ENCODE results near the gene MAGI2. TPM values are rescaled to one million over a fixed set of nuclear protein-coding genes. Genes with fewer than 3 reads are reported as not detected.

MAGI2 gene
- total RNA-seq, 1 donor from 2014 or later = 6.9 TPM

DNA sequence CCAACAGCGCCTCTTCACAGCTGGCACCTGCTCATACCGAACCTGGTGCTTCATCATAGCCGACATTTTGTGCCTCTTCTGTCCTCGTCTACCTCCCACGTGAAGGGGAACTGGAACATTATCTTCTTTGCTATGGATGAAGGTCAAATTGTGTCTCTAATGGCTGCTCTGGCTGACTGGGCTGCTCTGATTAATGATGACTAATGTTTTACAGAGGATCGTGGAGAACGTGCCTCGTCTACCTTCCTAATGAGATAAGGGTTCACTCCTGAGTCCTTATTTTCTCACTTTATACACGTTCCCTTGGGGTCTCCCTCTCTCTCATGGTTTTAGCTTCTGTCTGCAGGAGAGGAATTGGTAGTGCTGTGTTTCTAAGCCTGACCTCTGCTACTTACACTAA is 1234.6 kb downstream of the MAGI2 start:
- DNase-seq (ENCODE audit: extremely low spot score in 2 of 2) = no peak
- Histone ChIP-seq H3K4me3 (no peak overlapping the region), H3K36me3 (no peaks in the 10 kb centered on the region), H3K27ac (no peak overlapping the region), H3K4me1 (no peaks in the 10 kb centered on the region), H3K9me3 (no peaks in the 10 kb centered on the region), H3K27me3 (no peaks in the 10 kb centered on the region)
- intact Hi-C loops (cut with DNase I) = loop anchor here (10.0 kb wide), 1 partner anchor 74 kb away; no protein-coding TSS in a partner anchor
- TF ChIP-seq, protein P1, sequence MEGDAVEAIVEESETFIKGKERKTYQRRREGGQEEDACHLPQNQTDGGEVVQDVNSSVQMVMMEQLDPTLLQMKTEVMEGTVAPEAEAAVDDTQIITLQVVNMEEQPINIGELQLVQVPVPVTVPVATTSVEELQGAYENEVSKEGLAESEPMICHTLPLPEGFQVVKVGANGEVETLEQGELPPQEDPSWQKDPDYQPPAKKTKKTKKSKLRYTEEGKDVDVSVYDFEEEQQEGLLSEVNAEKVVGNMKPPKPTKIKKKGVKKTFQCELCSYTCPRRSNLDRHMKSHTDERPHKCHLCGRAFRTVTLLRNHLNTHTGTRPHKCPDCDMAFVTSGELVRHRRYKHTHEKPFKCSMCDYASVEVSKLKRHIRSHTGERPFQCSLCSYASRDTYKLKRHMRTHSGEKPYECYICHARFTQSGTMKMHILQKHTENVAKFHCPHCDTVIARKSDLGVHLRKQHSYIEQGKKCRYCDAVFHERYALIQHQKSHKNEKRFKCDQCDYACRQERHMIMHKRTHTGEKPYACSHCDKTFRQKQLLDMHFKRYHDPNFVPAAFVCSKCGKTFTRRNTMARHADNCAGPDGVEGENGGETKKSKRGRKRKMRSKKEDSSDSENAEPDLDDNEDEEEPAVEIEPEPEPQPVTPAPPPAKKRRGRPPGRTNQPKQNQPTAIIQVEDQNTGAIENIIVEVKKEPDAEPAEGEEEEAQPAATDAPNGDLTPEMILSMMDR (IDR thresholded peaks at IDR 0.05) = no peak
- TF ChIP-seq POLR2A (IDR thresholded peaks at IDR 0.05) = no peak
- TF ChIP-seq POLR2AphosphoS5 (IDR thresholded peaks at IDR 0.05; ENCODE audit: insufficient read depth in 1 of 2, low read depth in 1 of 2) = no peak

- DNase-seq (ENCODE audit: extremely low spot score in 2 of 2) = no peak
- Histone ChIP-seq H3K4me3 (no peak overlapping the region), H3K27ac (no peak overlapping the region), H3K27me3 (no peaks in the 10 kb centered on the region), H3K4me1 (no peaks in the 10 kb centered on the region), H3K9me3 (no peaks in the 10 kb centered on the region), H3K36me3 (no peaks in the 10 kb centered on the region)
- TF ChIP-seq POLR2AphosphoS5 (IDR thresholded peaks at IDR 0.05; ENCODE audit: insufficient read depth in 1 of 2, low read depth in 1 of 2) (no peak), POLR2A (IDR thresholded peaks at IDR 0.05) (no peak)
- TF ChIP-seq, protein P1 (IDR thresholded peaks at IDR 0.05) = no peak
- intact Hi-C loops (cut with DNase I) = loop anchor here (10.0 kb wide), 1 partner anchor 73 kb away; no protein-coding TSS in a partner anchor
Observed at GRCh38 chr7:78218051-78218450, 1235.4 kb downstream of the MAGI2 start.

GRCh38 chr7:78215199-78215598 is 1238.3 kb downstream of the MAGI2 start:
- DNase-seq (ENCODE audit: extremely low spot score in 2 of 2) = no peak
- intact Hi-C loops (cut with DNase I) = loop anchor here (10.0 kb wide), 1 partner anchor 70 kb away; no protein-coding TSS in a partner anchor
- TF ChIP-seq POLR2AphosphoS5 (IDR thresholded peaks at IDR 0.05; ENCODE audit: insufficient read depth in 1 of 2, low read depth in 1 of 2) (no peak), POLR2A (IDR thresholded peaks at IDR 0.05) (no peak)
- TF ChIP-seq, protein P1 (IDR thresholded peaks at IDR 0.05) = no peak

GRCh38 chr7:78213402-78213801 is 1240.1 kb downstream of the MAGI2 start:
- H3K36me3 ChIP-seq = no peaks in the 10 kb centered on the region
- TF ChIP-seq POLR2A (IDR thresholded peaks at IDR 0.05) (no peak), POLR2AphosphoS5 (IDR thresholded peaks at IDR 0.05; ENCODE audit: insufficient read depth in 1 of 2, low read depth in 1 of 2) (no peak)
- TF ChIP-seq, protein P1 (IDR thresholded peaks at IDR 0.05) = no peak
- no peak overlapping the region for H3K27ac ChIP-seq
- no peaks in the 10 kb centered on the region for H3K27me3 ChIP-seq
- no peaks in the 10 kb centered on the region for H3K9me3 ChIP-seq
- no peak overlapping the region for H3K4me3 ChIP-seq
- H3K4me1 ChIP-seq = no peaks in the 10 kb centered on the region
- no peak for DNase-seq (ENCODE audit: extremely low spot score in 2 of 2)
- intact Hi-C loops (cut with DNase I) = loop anchor here (10.0 kb wide), 1 partner anchor 69 kb away; no protein-coding TSS in a partner anchor

More at GRCh38 chr7:78215199-78215598, 1238.3 kb downstream of the MAGI2 start:
- Histone ChIP-seq H3K27ac (no peak overlapping the region), H3K27me3 (no peaks in the 10 kb centered on the region), H3K9me3 (no peaks in the 10 kb centered on the region), H3K4me3 (no peak overlapping the region), H3K36me3 (no peaks in the 10 kb centered on the region), H3K4me1 (no peaks in the 10 kb centered on the region)

GRCh38 chr7:78212476-78213060 is 1240.9 kb downstream of the MAGI2 start:
- TF ChIP-seq POLR2A (IDR thresholded peaks at IDR 0.05) (no peak), POLR2AphosphoS5 (IDR thresholded peaks at IDR 0.05; ENCODE audit: insufficient read depth in 1 of 2, low read depth in 1 of 2) (no peak)
- intact Hi-C loops (cut with DNase I) = loop anchor here (10.0 kb wide), 1 partner anchor 68 kb away; no protein-coding TSS in a partner anchor
- Histone ChIP-seq H3K27ac (no peak overlapping the region), H3K36me3 (no peaks in the 10 kb centered on the region), H3K9me3 (no peaks in the 10 kb centered on the region), H3K4me1 (no peaks in the 10 kb centered on the region), H3K4me3 (no peak overlapping the region), H3K27me3 (no peaks in the 10 kb centered on the region)
- DNase-seq (ENCODE audit: extremely low spot score in 2 of 2) = no peak
